ENCODE measurements around the gene IGSF9B. TPM values are rescaled to one million over a fixed set of nuclear protein-coding genes. Genes with fewer than 3 reads are reported as not detected.

The IGSF9B gene
- total RNA-seq, 2 experiments from 2014 or later, result 124 to 136 TPM

GRCh38 chr11:133886029-133886428, 70.7 kb downstream of the IGSF9B start:
- Mint-ChIP-seq H3K4me1 (ENCODE audit: low read depth) (no peaks in the 10 kb centered on the region), H3K27ac (no peak overlapping the region), H3K36me3 (ENCODE audit: low read depth) (no peaks in the 10 kb centered on the region), H3K9me3 (peaks cover 10% of the 10 kb centered on the region), H3K4me3 (no peak overlapping the region), H3K27me3 (peaks cover 17% of the 10 kb centered on the region)
- ChIA-PET CTCF (no interaction called here), POLR2A (no interaction called here)
- TF ChIP-seq, protein P1, sequence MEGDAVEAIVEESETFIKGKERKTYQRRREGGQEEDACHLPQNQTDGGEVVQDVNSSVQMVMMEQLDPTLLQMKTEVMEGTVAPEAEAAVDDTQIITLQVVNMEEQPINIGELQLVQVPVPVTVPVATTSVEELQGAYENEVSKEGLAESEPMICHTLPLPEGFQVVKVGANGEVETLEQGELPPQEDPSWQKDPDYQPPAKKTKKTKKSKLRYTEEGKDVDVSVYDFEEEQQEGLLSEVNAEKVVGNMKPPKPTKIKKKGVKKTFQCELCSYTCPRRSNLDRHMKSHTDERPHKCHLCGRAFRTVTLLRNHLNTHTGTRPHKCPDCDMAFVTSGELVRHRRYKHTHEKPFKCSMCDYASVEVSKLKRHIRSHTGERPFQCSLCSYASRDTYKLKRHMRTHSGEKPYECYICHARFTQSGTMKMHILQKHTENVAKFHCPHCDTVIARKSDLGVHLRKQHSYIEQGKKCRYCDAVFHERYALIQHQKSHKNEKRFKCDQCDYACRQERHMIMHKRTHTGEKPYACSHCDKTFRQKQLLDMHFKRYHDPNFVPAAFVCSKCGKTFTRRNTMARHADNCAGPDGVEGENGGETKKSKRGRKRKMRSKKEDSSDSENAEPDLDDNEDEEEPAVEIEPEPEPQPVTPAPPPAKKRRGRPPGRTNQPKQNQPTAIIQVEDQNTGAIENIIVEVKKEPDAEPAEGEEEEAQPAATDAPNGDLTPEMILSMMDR (IDR thresholded peaks at IDR 0.05), result no peak
- intact Hi-C loops (cut with micrococcal nuclease), result no loop called here
- DNase-seq, result no peak
- ATAC-seq, result no peak

DNA sequence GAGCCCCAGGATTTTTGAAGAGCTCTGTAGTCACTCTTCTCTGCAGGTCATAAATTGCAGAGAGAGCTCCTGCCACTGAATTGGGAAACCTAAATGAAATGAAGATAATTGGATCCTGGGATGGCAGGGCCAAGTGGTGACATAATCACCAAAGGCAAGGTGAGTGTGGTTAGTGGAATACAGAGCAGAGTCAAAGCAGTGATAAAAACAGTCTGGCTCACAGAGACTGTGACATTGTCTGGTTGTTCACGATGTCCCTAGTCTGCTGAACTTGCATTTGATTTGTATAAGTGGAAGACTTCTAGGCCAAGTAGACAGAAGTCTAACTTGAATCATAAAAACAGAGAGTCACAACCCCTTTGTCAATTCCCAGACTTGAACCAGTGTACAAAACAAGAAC, 84.6 kb downstream of the IGSF9B start:
- no peaks in the 10 kb centered on the region for H3K4me1 Mint-ChIP-seq (ENCODE audit: low read depth)
- H3K36me3 Mint-ChIP-seq (ENCODE audit: low read depth), result no peaks in the 10 kb centered on the region
- peaks cover under 1% of the 10 kb centered on the region for H3K9me3 Mint-ChIP-seq
- H3K27me3 Mint-ChIP-seq, result peaks cover 4% of the 10 kb centered on the region
- DNase-seq (no peak), ATAC-seq (no peak)
- no peak overlapping the region for H3K27ac Mint-ChIP-seq
- ChIA-PET CTCF (interaction anchor here (1.0 kb wide), 1 partner anchor 37 kb away, joined by 3 read pairs; no protein-coding TSS in a partner anchor), POLR2A (no interaction called here)
- intact Hi-C loops (cut with micrococcal nuclease), result no loop called here
- H3K4me3 Mint-ChIP-seq, result no peak overlapping the region
- TF ChIP-seq, protein P1 (IDR thresholded peaks at IDR 0.05), result no peak

GRCh38 chr11:133867456-133867855, 89.3 kb downstream of the IGSF9B start:
- TF ChIP-seq, protein P1 (IDR thresholded peaks at IDR 0.05), result no peak
- no peak overlapping the region for H3K4me3 Mint-ChIP-seq
- DNase-seq (no peak), ATAC-seq (no peak)
- ChIA-PET POLR2A (no interaction called here), CTCF (no interaction called here)
- no peaks in the 10 kb centered on the region for H3K4me1 Mint-ChIP-seq (ENCODE audit: low read depth)
- H3K27me3 Mint-ChIP-seq, result peaks cover 6% of the 10 kb centered on the region
- no peaks in the 10 kb centered on the region for H3K36me3 Mint-ChIP-seq (ENCODE audit: low read depth)
- no peak overlapping the region for H3K27ac Mint-ChIP-seq
- intact Hi-C loops (cut with micrococcal nuclease), result no loop called here
- no peaks in the 10 kb centered on the region for H3K9me3 Mint-ChIP-seq

- Mint-ChIP-seq H3K9me3 (no peaks in the 10 kb centered on the region), H3K27me3 (peaks cover 7% of the 10 kb centered on the region), H3K27ac (no peak overlapping the region), H3K36me3 (ENCODE audit: low read depth) (no peaks in the 10 kb centered on the region), H3K4me3 (no peak overlapping the region), H3K4me1 (ENCODE audit: low read depth) (no peaks in the 10 kb centered on the region)
- CTCF ChIA-PET, result no interaction called here
- POLR2A ChIA-PET, result no interaction called here
- no peak for DNase-seq
- TF ChIP-seq, protein P1 (IDR thresholded peaks at IDR 0.05), result no peak
- intact Hi-C loops (cut with micrococcal nuclease), result no loop called here
- no peak for ATAC-seq
These were observed 91.3 kb downstream of the IGSF9B start for GRCh38 chr11:133865466-133865865.

DNA sequence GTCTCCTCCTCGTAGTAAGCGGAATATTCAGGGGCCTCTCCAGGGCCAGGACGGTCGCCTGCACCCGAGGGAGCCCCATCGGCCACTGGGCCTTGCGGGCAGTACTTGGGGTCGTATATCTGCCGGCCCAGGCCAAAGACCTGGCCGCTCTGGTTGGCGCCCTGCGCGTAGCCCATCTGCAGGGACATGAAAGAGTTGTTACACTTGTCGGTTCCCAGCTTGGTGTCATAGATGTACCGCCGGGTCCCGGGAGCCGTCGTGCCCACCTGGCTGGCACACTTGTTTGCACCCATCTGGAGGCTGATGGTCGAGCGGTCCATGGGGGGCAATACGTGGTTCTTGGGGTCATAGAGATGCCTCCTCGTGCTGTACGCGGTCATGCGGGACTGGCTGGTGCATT, 92.0 kb downstream of the IGSF9B start:
- TF ChIP-seq, protein P1 (IDR thresholded peaks at IDR 0.05), result no peak

More for the DNA sequence above, 92.0 kb downstream of the IGSF9B start:
- Mint-ChIP-seq H3K27me3 (peaks cover 9% of the 10 kb centered on the region), H3K9me3 (no peaks in the 10 kb centered on the region), H3K36me3 (ENCODE audit: low read depth) (no peaks in the 10 kb centered on the region), H3K4me3 (no peak overlapping the region), H3K27ac (no peak overlapping the region), H3K4me1 (ENCODE audit: low read depth) (no peaks in the 10 kb centered on the region)
- ATAC-seq (no peak), DNase-seq (no peak)
- ChIA-PET CTCF (no interaction called here), POLR2A (no interaction called here)
- intact Hi-C loops (cut with micrococcal nuclease), result no loop called here
